NCI-H2196 treated with DMSO at 0.1 percent for 48 hours (cell line): ENCODE data around the gene AK9.

Experiments used
- DNase-seq: peaks from one replicate; lab custom pipeline; 2025; ENCODE audit not compliant: unreplicated experiment; lab: John Stamatoyannopoulos, UW

Gene AK9

DNA sequence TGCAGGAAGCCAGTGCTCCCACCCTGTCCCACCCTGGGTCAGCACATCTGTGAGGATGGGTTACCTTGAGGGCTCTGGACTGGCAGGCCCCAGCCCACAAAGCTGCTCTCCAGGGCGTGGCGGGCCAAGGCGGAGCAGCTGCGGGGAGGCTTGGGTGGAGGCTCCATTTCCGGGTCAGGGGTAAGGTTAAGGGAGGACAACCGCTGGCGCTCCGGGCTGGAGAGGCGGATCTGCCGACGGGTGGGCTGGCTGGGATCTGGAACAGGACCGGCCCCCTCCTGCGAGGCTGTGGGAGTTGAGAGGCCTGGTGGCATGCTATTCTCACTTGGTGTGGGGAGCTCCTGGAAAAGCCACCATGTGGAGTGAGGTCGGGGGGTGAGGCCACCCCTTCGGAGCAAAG is 244.9 kb downstream of the AK9 start:
- no peak for DNase-seq

DNA sequence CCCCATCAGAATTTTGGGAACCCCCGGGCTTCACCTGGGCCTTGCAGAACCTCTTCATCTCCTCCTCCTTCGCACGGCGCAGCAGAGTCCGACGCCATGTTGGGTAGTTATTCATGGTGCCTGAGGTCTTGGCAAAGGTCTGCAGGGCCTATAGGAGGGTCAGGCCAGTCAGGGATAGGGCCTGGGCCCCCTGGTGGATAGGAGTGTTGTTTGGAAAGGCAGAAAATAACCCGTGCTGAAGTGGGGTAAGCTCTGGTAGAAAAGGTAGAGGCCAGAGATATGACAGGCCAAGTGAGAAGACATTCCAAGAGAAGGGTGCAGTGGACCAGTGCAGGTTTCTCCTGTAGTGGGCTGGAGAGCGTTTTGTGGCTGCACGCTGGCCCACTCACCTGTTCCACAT is 245.6 kb downstream of the AK9 start:
- no peak for DNase-seq

- no peak for DNase-seq
Measured at GRCh38 chr6:109443425-109443950, 247.5 kb downstream of the AK9 start.
